ENCODE results near the gene CLDND1. TPM values are rescaled to one million over a fixed set of nuclear protein-coding genes. Genes with fewer than 3 reads are reported as not detected.

CLDND1 gene
- total RNA-seq, 2 donors from 2014 or later = 38.1 to 65.6 TPM

DNA sequence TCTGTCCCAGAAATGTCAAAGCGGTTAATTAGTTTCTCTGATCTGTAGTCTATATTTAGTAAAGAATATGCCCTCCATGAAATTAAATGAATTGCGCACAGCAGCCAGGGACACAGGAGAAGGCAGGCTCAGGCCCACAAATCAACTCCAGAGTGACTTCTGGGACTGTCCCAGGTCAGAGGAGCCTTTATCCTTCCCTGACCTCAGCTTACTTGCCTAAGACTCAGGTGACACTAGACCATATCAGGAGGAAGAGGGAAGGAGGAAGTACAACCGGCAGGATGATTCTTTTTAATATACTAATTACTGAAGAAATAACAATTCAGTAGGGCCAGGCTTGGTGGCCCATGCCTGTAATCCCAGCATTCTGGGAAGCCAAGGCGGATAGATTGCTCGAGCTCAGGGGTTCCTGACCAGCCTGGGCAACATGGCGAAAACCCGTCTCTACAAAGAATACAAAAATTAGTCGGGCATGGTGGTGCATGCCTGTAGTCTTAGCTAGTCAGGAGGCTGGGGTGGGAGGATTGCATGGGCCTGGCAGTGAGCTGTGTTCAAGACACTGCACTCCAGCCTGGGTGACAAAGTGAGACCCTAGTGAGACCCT lies 7.3 kb upstream of the CLDND1 start:
- WGBS, 2 donors = 80 to 83% methylated on average over 8 of the region's 8 CpGs
- TF ChIP-seq POLR2A (IDR thresholded peaks at IDR 0.05) (no peak), CTCF (IDR thresholded peaks at IDR 0.05) (no peak)
- H3K36me3 ChIP-seq (replicated peaks in 1 of 2; ENCODE audit: insufficient read depth in 1 of 2, low read depth in 2 of 2) = no peaks in the 10 kb centered on the region
- no peak for ATAC-seq
- no peak for DNase-seq
- H3K27me3 ChIP-seq = no peaks in the 10 kb centered on the region
- no peaks in the 10 kb centered on the region for H3K4me1 ChIP-seq
- intact Hi-C loops (cut with DNase I) = no loop called here
- no peak overlapping the region for H3K4me3 ChIP-seq
- H3K9me3 ChIP-seq = no peaks in the 10 kb centered on the region
- H3K27ac ChIP-seq = no peak overlapping the region

GRCh38 chr3:98528474-98529346 lies 6.0 kb upstream of the CLDND1 start:
- H3K36me3 ChIP-seq (replicated peaks in 1 of 2; ENCODE audit: insufficient read depth in 1 of 2, low read depth in 2 of 2) = no peaks in the 10 kb centered on the region
- H3K27ac ChIP-seq = no peak overlapping the region
- intact Hi-C loops (cut with DNase I) = no loop called here
- no peaks in the 10 kb centered on the region for H3K4me1 ChIP-seq
- H3K9me3 ChIP-seq = no peaks in the 10 kb centered on the region
- no peak for TF ChIP-seq POLR2A (IDR thresholded peaks at IDR 0.05)
- TF ChIP-seq CTCF (IDR thresholded peaks at IDR 0.05) = no peak
- no peak for ATAC-seq
- H3K27me3 ChIP-seq = no peaks in the 10 kb centered on the region
- no peak overlapping the region for H3K4me3 ChIP-seq
- DNase-seq = no peak
- 23 to 35% methylated on average over 4 of the region's 4 CpGs for WGBS, 2 donors

DNA sequence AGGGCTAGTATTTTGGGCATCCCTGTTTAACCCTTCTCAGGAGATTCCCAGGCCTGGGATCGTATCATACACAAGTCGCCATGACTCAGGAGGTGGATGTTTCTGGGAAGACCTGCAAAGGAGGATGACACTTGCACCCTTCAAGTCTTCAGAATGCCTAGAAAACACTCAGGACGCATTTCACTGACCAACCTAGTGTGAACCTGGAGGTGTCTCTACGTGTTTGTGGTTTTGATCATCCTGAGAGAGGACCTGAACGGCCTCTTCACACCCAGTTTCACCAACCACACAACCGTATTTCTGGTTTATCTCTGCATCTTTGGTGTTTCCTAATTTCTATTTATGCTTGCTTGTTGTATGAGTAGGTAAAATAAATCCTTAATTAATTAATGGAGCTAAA lies 2.8 kb upstream of the CLDND1 start:
- H3K36me3 ChIP-seq (replicated peaks in 1 of 2; ENCODE audit: insufficient read depth in 1 of 2, low read depth in 2 of 2) = no peaks in the 10 kb centered on the region
- WGBS, 2 donors = 73 to 78% methylated on average over 6 of the region's 6 CpGs
- H3K27me3 ChIP-seq = no peaks in the 10 kb centered on the region
- peaks cover 10% of the 10 kb centered on the region for H3K4me1 ChIP-seq
- H3K9me3 ChIP-seq = no peaks in the 10 kb centered on the region
- H3K27ac ChIP-seq = no peak overlapping the region
- no peak for DNase-seq
- TF ChIP-seq POLR2A (IDR thresholded peaks at IDR 0.05) = no peak
- TF ChIP-seq CTCF (IDR thresholded peaks at IDR 0.05) = no peak
- no peak for ATAC-seq
- no peak overlapping the region for H3K4me3 ChIP-seq
- intact Hi-C loops (cut with DNase I) = no loop called here

GRCh38 chr3:98521897-98522543 lies 682 bp downstream of the CLDND1 start:
- TF ChIP-seq POLR2A (IDR thresholded peaks at IDR 0.05) = no peak
- TF ChIP-seq CTCF (IDR thresholded peaks at IDR 0.05) = no peak
- Histone ChIP-seq H3K9me3 (no peaks in the 10 kb centered on the region), H3K36me3 (replicated peaks in 1 of 2; ENCODE audit: insufficient read depth in 1 of 2, low read depth in 2 of 2) (no peaks in the 10 kb centered on the region), H3K4me1 (peaks cover 10% of the 10 kb centered on the region), H3K27me3 (no peaks in the 10 kb centered on the region), H3K27ac (peak overlapping the region; percentile 90 to 91 (median 90)), H3K4me3 (peak overlapping the region; percentile 42 to 63)
- intact Hi-C loops (cut with DNase I) = no loop called here
- 1% methylated on average over 16 of the region's 16 CpGs for WGBS, 2 donors
- DNase-seq (peak; percentile 44 to 70 (median 58)), ATAC-seq (peak; percentile 61)
